Measurements from ENCODE around the gene SLC24A4. TPM values are rescaled to one million over a fixed set of nuclear protein-coding genes. Genes with fewer than 3 reads are reported as not detected.
A peak's percentile ranks its signal among the peaks of the same experiment; 100 is the strongest.

Gene SLC24A4
- total RNA-seq, 3 donors from 2014 or later (not counting 1 experiment from before 2014, with no cell fraction given), result 1.1 to 3.2 (median 2.1) TPM

- H3K27me3 ChIP-seq (ENCODE audit: control insufficient read depth, insufficient read depth, low read length), result no peaks in the 10 kb centered on the region
- 8% methylated on average over 81 of the region's 81 CpGs for WGBS (ENCODE audit: insufficient coverage)
- Mint-ChIP-seq H3K4me1 (peaks cover 49 to 64% of the 10 kb centered on the region in 2 donors), H3K27ac (peak overlapping the region; percentile 97 to 98), H3K4me3 (peak overlapping the region; percentile 90), H3K27me3 (ENCODE audit: low read depth in 2 of 2) (no peaks in the 10 kb centered on the region), H3K36me3 (no peaks in the 10 kb centered on the region), H3K9me3 (no peaks in the 10 kb centered on the region)
- peak; percentile 33 to 57 (median 37) for ATAC-seq
- H3K9me3 ChIP-seq (ENCODE audit: control insufficient read depth, insufficient read depth, low read length), result no peaks in the 10 kb centered on the region
- intact Hi-C loops (cut with micrococcal nuclease), result loop anchor here (2.0 kb wide), 1 partner anchor 35 kb away; no protein-coding TSS in a partner anchor
- TF ChIP-seq, protein P1, sequence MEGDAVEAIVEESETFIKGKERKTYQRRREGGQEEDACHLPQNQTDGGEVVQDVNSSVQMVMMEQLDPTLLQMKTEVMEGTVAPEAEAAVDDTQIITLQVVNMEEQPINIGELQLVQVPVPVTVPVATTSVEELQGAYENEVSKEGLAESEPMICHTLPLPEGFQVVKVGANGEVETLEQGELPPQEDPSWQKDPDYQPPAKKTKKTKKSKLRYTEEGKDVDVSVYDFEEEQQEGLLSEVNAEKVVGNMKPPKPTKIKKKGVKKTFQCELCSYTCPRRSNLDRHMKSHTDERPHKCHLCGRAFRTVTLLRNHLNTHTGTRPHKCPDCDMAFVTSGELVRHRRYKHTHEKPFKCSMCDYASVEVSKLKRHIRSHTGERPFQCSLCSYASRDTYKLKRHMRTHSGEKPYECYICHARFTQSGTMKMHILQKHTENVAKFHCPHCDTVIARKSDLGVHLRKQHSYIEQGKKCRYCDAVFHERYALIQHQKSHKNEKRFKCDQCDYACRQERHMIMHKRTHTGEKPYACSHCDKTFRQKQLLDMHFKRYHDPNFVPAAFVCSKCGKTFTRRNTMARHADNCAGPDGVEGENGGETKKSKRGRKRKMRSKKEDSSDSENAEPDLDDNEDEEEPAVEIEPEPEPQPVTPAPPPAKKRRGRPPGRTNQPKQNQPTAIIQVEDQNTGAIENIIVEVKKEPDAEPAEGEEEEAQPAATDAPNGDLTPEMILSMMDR (IDR thresholded peaks at IDR 0.05), result no peak
- H3K36me3 ChIP-seq (ENCODE audit: control insufficient read depth, insufficient read depth, low read length), result no peaks in the 10 kb centered on the region
- peak; percentile 44 to 66 for DNase-seq
- peak overlapping the region; percentile 90 for H3K27ac ChIP-seq (ENCODE audit: low read length)
- peak overlapping the region; percentile 92 for H3K4me3 ChIP-seq (ENCODE audit: low read length)
- peaks cover 60% of the 10 kb centered on the region for H3K4me1 ChIP-seq (ENCODE audit: control insufficient read depth, insufficient read depth, low read length)
Observed at GRCh38 chr14:92513966-92514843, 191.2 kb downstream of the SLC24A4 start.

DNA sequence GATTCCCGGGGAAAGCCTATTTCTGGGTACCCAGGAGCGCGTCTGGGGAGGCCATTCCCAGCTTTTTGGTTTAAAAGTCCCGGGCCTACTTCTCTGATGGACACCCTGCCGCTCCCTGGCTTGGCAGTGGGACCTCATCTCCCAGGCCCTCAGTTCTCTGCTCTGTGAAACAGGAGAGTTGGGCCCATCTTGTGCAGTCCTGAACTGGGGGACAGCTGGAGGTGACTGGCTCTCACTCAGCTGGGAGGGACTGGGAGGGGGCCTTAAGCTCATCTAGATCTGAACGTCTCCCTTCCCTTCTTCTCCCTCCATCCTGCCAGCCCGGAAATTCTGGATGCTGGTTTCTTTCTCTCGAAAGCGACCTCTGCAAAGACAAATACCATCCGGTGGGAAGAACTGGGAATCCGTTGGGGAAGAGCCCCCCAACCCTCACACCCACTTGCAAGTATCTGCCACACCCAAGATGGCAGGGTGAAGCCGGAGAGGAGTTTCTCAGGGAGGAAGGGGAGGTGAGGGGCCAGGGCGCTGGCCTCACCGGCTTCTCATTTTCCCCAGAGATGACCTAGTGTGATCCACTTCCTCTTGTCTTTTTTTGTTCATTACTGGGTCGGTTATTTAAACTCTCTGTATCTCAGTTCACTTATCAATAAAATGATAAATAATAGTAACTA is 192.0 kb downstream of the SLC24A4 start:
- H3K9me3 Mint-ChIP-seq, result no peaks in the 10 kb centered on the region
- H3K27me3 Mint-ChIP-seq (ENCODE audit: low read depth in 2 of 2), result no peaks in the 10 kb centered on the region
- no peak for ATAC-seq
- H3K4me1 Mint-ChIP-seq, result peaks cover 57 to 68% of the 10 kb centered on the region in 2 donors
- Histone ChIP-seq H3K36me3 (ENCODE audit: control insufficient read depth, insufficient read depth, low read length) (no peaks in the 10 kb centered on the region), H3K9me3 (ENCODE audit: control insufficient read depth, insufficient read depth, low read length) (no peaks in the 10 kb centered on the region), H3K27ac (ENCODE audit: low read length) (peak overlapping the region; percentile 90), H3K4me3 (ENCODE audit: low read length) (peak overlapping the region; percentile 92), H3K27me3 (ENCODE audit: control insufficient read depth, insufficient read depth, low read length) (no peaks in the 10 kb centered on the region), H3K4me1 (ENCODE audit: control insufficient read depth, insufficient read depth, low read length) (peaks cover 68% of the 10 kb centered on the region)
- no peaks in the 10 kb centered on the region for H3K36me3 Mint-ChIP-seq
- intact Hi-C loops (cut with micrococcal nuclease), result loop anchor here (2.0 to 5.0 kb wide), 2 partner anchors 34 to 53 kb away; no protein-coding TSS in a partner anchor
- H3K4me3 Mint-ChIP-seq, result peak overlapping the region; percentile 90
- peak overlapping the region; percentile 97 to 98 for H3K27ac Mint-ChIP-seq
- WGBS (ENCODE audit: insufficient coverage), result 56% methylated on average over 12 of the region's 15 CpGs
- TF ChIP-seq, protein P1 (IDR thresholded peaks at IDR 0.05), result no peak
- DNase-seq, result peak in 1 of 2 donors; percentile 18

DNA sequence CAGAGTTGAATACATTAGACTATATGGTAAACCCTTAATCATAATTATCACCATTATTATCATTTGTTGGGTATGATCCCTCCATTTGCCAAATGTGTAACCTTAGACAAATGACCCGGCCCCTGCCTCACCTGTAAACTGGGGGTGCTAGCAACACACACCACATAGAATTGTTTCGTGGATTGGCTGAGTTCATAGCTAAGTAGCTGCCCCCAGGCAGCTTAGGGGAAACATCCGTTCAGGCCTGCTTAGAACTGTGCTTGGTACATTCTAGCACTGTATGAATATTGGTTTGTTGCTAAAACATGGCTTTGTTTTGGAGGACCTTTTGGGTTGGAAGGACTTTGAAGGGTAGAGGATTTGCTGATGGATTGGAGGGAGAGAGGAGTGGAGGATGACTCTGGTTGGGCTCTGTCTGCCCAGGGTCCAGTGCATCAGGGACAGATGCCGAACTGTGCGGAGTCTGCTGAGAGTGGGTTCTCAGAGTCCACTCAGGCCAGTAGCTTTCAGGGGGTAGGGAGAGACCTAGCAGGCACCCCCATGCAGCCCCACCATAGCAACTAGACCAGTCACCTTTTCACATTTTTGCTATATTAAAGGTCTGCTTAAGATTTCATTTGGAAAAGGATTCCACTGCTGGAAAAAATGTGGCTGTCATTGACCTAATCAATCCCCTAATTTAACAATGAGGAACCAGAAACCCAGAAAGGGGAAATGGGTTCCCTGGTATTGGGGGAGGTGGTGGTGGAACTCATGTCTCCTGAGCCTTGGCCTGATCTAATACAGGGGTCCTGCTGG is 192.8 kb downstream of the SLC24A4 start:
- H3K9me3 Mint-ChIP-seq, result no peaks in the 10 kb centered on the region
- H3K27me3 Mint-ChIP-seq (ENCODE audit: low read depth in 2 of 2), result no peaks in the 10 kb centered on the region
- Histone ChIP-seq H3K4me1 (ENCODE audit: control insufficient read depth, insufficient read depth, low read length) (peaks cover 75% of the 10 kb centered on the region), H3K9me3 (ENCODE audit: control insufficient read depth, insufficient read depth, low read length) (no peaks in the 10 kb centered on the region), H3K36me3 (ENCODE audit: control insufficient read depth, insufficient read depth, low read length) (peaks cover under 1% of the 10 kb centered on the region), H3K27me3 (ENCODE audit: control insufficient read depth, insufficient read depth, low read length) (no peaks in the 10 kb centered on the region), H3K27ac (ENCODE audit: low read length) (peak overlapping the region; percentile 90), H3K4me3 (ENCODE audit: low read length) (peak overlapping the region; percentile 92)
- H3K36me3 Mint-ChIP-seq, result no peaks in the 10 kb centered on the region
- peak overlapping the region; percentile 97 to 98 for H3K27ac Mint-ChIP-seq
- peak overlapping the region; percentile 90 for H3K4me3 Mint-ChIP-seq
- H3K4me1 Mint-ChIP-seq, result peaks cover 65 to 76% of the 10 kb centered on the region in 2 donors
- ATAC-seq (no peak), DNase-seq (peak in 1 of 2 donors; percentile 34)
- intact Hi-C loops (cut with micrococcal nuclease), result loop anchor here (2.0 to 5.0 kb wide), 3 partner anchors 33 to 71 kb away; no protein-coding TSS in a partner anchor
- TF ChIP-seq, protein P1 (IDR thresholded peaks at IDR 0.05), result no peak
- 61% methylated on average over 5 of the region's 5 CpGs for WGBS (ENCODE audit: insufficient coverage)
